Uterus (tissue), 2 donors: ENCODE results near the gene PSMG3.

Experiments used
- CTCF ChIP-seq, 4 experiments: fragments of 200-600 bp in 2 of 4; fragments of 450-650 bp in 2 of 4; sonication (generic) in 2 of 4; IDR thresholded peaks; one replicate each; pipeline ENCODE4 v1.5.1; 2016 to 2019; ENCODE audit warnings: antibody characterized with exemption in 4 of 4, mild to moderate bottlenecking in 2 of 4, moderate library complexity in 1 of 4
- POLR2A ChIP-seq, 2 donors: fragments of 450-650 bp; IDR thresholded peaks; one replicate each; pipeline ENCODE4 v1.6.1; 2016; ENCODE audit warnings: antibody characterized with exemption in 2 of 2, mild to moderate bottlenecking in 1 of 2, moderate library complexity in 1 of 2

- TF ChIP-seq CTCF (IDR thresholded peaks at IDR 0.05) = no peak
- no peak for TF ChIP-seq POLR2A (IDR thresholded peaks at IDR 0.05)
Observed at GRCh38 chr7:1617957-1618356, 48.1 kb upstream of the PSMG3 start.
